ENCODE results near the gene DIAPH2. TPM values are rescaled to one million over a fixed set of nuclear protein-coding genes. Genes with fewer than 3 reads are reported as not detected.

The DIAPH2 gene
- total and polyA plus RNA-seq, 9 of the 15 experiments (the other 6 are each of a cell fraction or from before 2014, with no cell fraction given) = 0.01 to 0.18 (median 0.07) TPM; not detected in 1

- no peak for TF ChIP-seq TEAD1 (CRISPR knock-in tag; IDR thresholded peaks at IDR 0.05)
- no peak for TF ChIP-seq RERE (CRISPR knock-in tag; IDR thresholded peaks at IDR 0.05; ENCODE audit: borderline replicate concordance)
- no peak for TF ChIP-seq GTF2E2 (tag; IDR thresholded peaks at IDR 0.05)
Measured at GRCh38 chrX:97538745-97539144, 854.1 kb downstream of the DIAPH2 start (continued).

- Histone ChIP-seq H3K79me2 (ENCODE audit: control insufficient read depth, insufficient read depth, low read length) (no peaks in the 10 kb centered on the region), H2AFZ (ENCODE audit: low read depth, low read length) (no peak overlapping the region), H3K9me3 (replicated peaks; ENCODE audit: control insufficient read depth, insufficient read depth, low read depth, low read length) (no peaks in the 10 kb centered on the region), H3K27ac (ENCODE audit: extremely low read depth, low read depth, low read length) (no peak overlapping the region), H3K9me1 (ENCODE audit: control insufficient read depth, insufficient read depth, low read length) (no peaks in the 10 kb centered on the region), H3K4me3 (no peak overlapping the region), H4K20me1 (replicated peaks; ENCODE audit: control insufficient read depth, insufficient read depth, low read length) (no peaks in the 10 kb centered on the region), H3K36me3 (ENCODE audit: control insufficient read depth, insufficient read depth, low read length) (no peaks in the 10 kb centered on the region), H3K27me3 (ENCODE audit: control insufficient read depth in 2 of 2, insufficient read depth in 2 of 2, low read length in 2 of 2) (no peaks in the 10 kb centered on the region), H3K4me1 (replicated peaks in 1 of 2; ENCODE audit: control insufficient read depth in 2 of 2, insufficient read depth in 2 of 2, low read length in 2 of 2) (no peaks in the 10 kb centered on the region), H3K9ac (ENCODE audit: insufficient read depth in 1 of 2, low read depth in 2 of 2, low read length in 2 of 2) (no peak overlapping the region), H3K4me2 (ENCODE audit: insufficient read depth, low read length) (no peak overlapping the region)
- no peak for TF ChIP-seq PKNOX1 (IDR thresholded peaks at IDR 0.05)
- 0% methylated on average over 2 of the region's 2 CpGs for WGBS (ENCODE audit: insufficient coverage, low coverage, missing lambda C conversion rate)
- no peak for DNase-seq (ENCODE audit: extremely low read depth in 1 of 4, low spot score in 3 of 4)
- ATAC-seq = no peak
- ChIA-PET POLR2A (no interaction called here), CTCF (ENCODE audit: low intra/inter-chr PET ratio) (no interaction called here)
- in situ Hi-C loops (cut with MboI) = no loop called here
- intact Hi-C loops (cut with micrococcal nuclease) = no loop called here
- no peak for FAIRE-seq
- BruUV-seq (replicated peaks) = no TSS peak
Measured at GRCh38 chrX:97539970-97540519, 855.4 kb downstream of the DIAPH2 start.
